ENCODE data around the gene BARX1. TPM values are rescaled to one million over a fixed set of nuclear protein-coding genes. Genes with fewer than 3 reads are reported as not detected.

Gene BARX1
- total and polyA plus RNA-seq, 7 donors: not detected

DNA sequence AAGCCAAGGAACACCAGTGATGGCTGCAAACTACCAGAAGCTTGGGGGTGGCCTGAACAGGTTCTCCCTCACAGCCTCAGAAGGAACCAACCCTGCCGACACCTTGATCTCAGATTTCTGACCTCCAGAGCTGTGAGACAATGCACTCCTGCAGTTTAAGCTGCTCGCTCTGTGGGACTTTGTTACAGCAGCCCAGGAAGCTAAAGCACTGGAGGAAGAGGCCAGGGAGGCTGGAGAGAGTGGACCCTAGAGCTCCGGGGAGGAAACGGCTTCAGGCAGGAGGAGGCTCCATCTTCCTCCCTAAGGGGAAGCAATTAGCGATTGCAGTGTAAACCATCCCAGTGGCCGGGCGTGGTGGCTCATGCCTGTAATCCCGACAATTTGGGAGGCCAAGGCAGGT lies 25.1 kb downstream of the BARX1 start:
- no peaks in the 10 kb centered on the region for H3K36me3 ChIP-seq (ENCODE audit: insufficient read depth in 1 of 2, low read depth in 1 of 2)
- TF ChIP-seq, protein P1, sequence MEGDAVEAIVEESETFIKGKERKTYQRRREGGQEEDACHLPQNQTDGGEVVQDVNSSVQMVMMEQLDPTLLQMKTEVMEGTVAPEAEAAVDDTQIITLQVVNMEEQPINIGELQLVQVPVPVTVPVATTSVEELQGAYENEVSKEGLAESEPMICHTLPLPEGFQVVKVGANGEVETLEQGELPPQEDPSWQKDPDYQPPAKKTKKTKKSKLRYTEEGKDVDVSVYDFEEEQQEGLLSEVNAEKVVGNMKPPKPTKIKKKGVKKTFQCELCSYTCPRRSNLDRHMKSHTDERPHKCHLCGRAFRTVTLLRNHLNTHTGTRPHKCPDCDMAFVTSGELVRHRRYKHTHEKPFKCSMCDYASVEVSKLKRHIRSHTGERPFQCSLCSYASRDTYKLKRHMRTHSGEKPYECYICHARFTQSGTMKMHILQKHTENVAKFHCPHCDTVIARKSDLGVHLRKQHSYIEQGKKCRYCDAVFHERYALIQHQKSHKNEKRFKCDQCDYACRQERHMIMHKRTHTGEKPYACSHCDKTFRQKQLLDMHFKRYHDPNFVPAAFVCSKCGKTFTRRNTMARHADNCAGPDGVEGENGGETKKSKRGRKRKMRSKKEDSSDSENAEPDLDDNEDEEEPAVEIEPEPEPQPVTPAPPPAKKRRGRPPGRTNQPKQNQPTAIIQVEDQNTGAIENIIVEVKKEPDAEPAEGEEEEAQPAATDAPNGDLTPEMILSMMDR (IDR thresholded peaks at IDR 0.05): no peak
- no peak overlapping the region for H3K27ac ChIP-seq
- WGBS, 3 donors: 22 to 28% (median 27%) methylated on average over 8 of the region's 8 CpGs
- ATAC-seq (no peak), DNase-seq (no peak)
- no peaks in the 10 kb centered on the region for H3K9me3 ChIP-seq
- H3K27me3 ChIP-seq (ENCODE audit: insufficient read depth in 3 of 3, low read length in 2 of 3): peaks cover 0 to 31% (median 6%) of the 10 kb centered on the region in 3 donors
- intact Hi-C loops (cut with DNase I): no loop called here
- no peak overlapping the region for H3K4me3 ChIP-seq
- H3K4me1 ChIP-seq: no peaks in the 10 kb centered on the region

GRCh38 chr9:93929231-93929630 lies 25.9 kb downstream of the BARX1 start:
- 64 to 75% (median 65%) methylated on average over 1 of the region's 1 CpG for WGBS, 3 donors
- Histone ChIP-seq H3K9me3 (no peaks in the 10 kb centered on the region), H3K27me3 (ENCODE audit: insufficient read depth in 3 of 3, low read length in 2 of 3) (peaks cover 0 to 31% (median 6%) of the 10 kb centered on the region in 3 donors), H3K27ac (no peak overlapping the region), H3K36me3 (ENCODE audit: insufficient read depth in 1 of 2, low read depth in 1 of 2) (no peaks in the 10 kb centered on the region), H3K4me3 (no peak overlapping the region), H3K4me1 (no peaks in the 10 kb centered on the region)
- intact Hi-C loops (cut with DNase I): no loop called here
- ATAC-seq: no peak
- DNase-seq: no peak
- TF ChIP-seq, protein P1 (IDR thresholded peaks at IDR 0.05): no peak

- TF ChIP-seq, protein P1 (IDR thresholded peaks at IDR 0.05): no peak
- DNase-seq: no peak
- 58 to 66% (median 61%) methylated on average over 4 of the region's 4 CpGs for WGBS, 3 donors
These were observed 32.6 kb downstream of the BARX1 start for GRCh38 chr9:93922535-93922934.

DNA sequence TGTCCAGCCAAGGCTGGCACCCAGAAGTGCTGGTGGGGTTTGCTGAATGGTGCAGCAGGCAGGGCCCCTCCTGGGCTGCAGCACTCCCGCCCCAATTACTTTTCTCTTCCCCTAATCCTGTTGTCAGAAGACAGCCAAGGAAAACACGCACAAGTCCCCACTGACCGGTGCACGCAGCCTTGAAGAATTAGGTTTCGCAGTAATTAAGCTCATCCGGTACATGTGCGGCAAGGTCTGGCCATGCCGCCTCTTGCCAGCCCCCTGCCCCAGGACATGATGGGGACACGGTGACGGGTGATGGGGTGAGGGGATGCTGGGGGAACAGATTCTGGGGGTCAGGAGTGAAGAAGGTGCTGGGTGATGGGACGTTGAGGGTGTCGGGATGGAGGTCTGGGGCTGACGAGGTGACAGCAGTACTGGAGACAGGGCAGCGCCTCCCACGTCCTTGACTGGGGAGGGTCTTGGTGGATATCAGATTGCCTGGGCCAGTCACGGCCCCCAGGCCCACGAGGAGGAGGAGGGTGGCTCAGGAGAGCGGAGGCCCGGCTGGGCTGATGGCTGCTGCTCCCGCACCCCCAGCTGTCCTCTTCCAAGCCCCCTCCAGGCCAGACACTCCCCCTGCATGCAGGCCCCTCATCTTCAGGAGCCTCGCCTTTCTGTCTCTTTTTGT lies 34.9 kb downstream of the BARX1 start:
- DNase-seq: no peak
- WGBS, 3 donors: 37 to 57% (median 39%) methylated on average over 20 to 21 of the region's 21 CpGs
- Histone ChIP-seq H3K4me1 (no peaks in the 10 kb centered on the region), H3K4me3 (no peak overlapping the region), H3K27me3 (ENCODE audit: insufficient read depth in 3 of 3, low read length in 2 of 3) (peaks cover 0 to 19% (median 0%) of the 10 kb centered on the region in 3 donors), H3K36me3 (ENCODE audit: insufficient read depth in 1 of 2, low read depth in 1 of 2) (no peaks in the 10 kb centered on the region), H3K9me3 (no peaks in the 10 kb centered on the region), H3K27ac (no peak overlapping the region)
- ATAC-seq: no peak
- TF ChIP-seq, protein P1 (IDR thresholded peaks at IDR 0.05): no peak
- intact Hi-C loops (cut with DNase I): no loop called here

More at GRCh38 chr9:93922535-93922934, 32.6 kb downstream of the BARX1 start:
- Histone ChIP-seq H3K4me1 (no peaks in the 10 kb centered on the region), H3K27me3 (ENCODE audit: insufficient read depth in 3 of 3, low read length in 2 of 3) (peaks cover 0 to 22% (median 0%) of the 10 kb centered on the region in 3 donors), H3K4me3 (no peak overlapping the region), H3K9me3 (no peaks in the 10 kb centered on the region), H3K36me3 (ENCODE audit: insufficient read depth in 1 of 2, low read depth in 1 of 2) (no peaks in the 10 kb centered on the region), H3K27ac (no peak overlapping the region)
- ATAC-seq: no peak
- intact Hi-C loops (cut with DNase I): no loop called here

DNA sequence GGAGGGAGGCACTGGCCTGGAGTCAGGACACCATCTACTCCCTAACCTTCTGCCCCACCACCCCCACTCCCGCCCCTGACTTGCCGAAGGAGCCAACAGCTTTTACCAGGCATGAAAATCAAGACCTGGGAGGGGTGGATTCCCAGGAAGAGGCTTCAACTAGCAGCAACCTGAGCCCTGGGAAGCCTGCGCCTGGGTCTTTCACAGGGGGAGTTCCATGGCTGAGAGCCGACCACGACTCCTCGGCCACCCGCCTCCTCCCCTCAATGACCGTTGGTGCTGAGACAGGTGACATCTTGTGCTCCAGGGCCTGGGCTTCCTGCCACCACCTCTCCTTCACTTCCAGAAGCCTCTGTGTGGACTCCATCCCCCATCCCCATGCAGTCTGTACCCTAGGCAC lies 37.1 kb downstream of the BARX1 start:
- intact Hi-C loops (cut with DNase I): no loop called here
- no peak for ATAC-seq
- no peak for DNase-seq
- H3K4me1 ChIP-seq: no peaks in the 10 kb centered on the region
- H3K27ac ChIP-seq: no peak overlapping the region
- H3K36me3 ChIP-seq (ENCODE audit: insufficient read depth in 1 of 2, low read depth in 1 of 2): no peaks in the 10 kb centered on the region
- no peaks in the 10 kb centered on the region for H3K9me3 ChIP-seq
- 33 to 44% (median 44%) methylated on average over 8 of the region's 8 CpGs for WGBS, 3 donors
- no peak overlapping the region for H3K4me3 ChIP-seq
- H3K27me3 ChIP-seq (ENCODE audit: insufficient read depth in 3 of 3, low read length in 2 of 3): peaks cover 0 to 19% (median 0%) of the 10 kb centered on the region in 3 donors
- TF ChIP-seq, protein P1 (IDR thresholded peaks at IDR 0.05): no peak
